GM12864 (cell line): ENCODE data around the gene FMN2.
"Not testable (repeated sequence)": the region's sequence is repeated elsewhere in the genome, so short reads cannot be mapped to it uniquely, and the experiment has no call there.

Experiments
- DNase-seq: peaks from one replicate; pipeline ENCODE4 v3.0.0-alpha.2; 2011; ENCODE audit warnings: low read depth
- H3K4me3 ChIP-seq: 2 replicates; pipeline ENCODE4 v1.5.1; 2011; ENCODE audit warnings: mild to moderate bottlenecking, low read depth, low read length, control low read depth
- TF ChIP-seq, protein P1 (sequence below): IDR thresholded peaks from 2 replicates; pipeline ENCODE4 v1.5.1; 2011; ENCODE audit warnings: low read depth, mild to moderate bottlenecking, moderate library complexity, low read length, control low read depth, inconsistent platforms; ENCODE audit errors: missing control alignments

Gene FMN2

DNA sequence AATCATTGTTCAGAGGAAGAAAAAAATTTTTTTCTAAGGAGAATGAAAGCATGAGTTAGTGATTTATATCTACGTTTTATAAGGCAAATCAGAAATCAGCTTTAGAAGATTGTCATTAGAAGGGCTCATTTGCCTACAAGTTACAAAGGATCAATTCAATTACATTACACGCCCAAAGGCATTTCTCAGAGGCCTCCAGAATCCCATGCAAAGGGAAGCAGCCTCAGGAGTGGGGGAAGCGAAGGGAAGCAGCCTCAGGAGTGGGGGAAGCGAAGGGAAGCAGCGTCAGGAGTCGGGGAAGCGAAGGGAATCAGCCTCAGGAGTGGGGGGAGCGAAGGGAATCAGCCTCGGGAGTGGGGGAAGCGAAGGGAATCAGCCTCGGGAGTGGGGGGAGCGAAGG is 314.1 kb downstream of the FMN2 start:
- no peak for DNase-seq
- TF ChIP-seq, protein P1, sequence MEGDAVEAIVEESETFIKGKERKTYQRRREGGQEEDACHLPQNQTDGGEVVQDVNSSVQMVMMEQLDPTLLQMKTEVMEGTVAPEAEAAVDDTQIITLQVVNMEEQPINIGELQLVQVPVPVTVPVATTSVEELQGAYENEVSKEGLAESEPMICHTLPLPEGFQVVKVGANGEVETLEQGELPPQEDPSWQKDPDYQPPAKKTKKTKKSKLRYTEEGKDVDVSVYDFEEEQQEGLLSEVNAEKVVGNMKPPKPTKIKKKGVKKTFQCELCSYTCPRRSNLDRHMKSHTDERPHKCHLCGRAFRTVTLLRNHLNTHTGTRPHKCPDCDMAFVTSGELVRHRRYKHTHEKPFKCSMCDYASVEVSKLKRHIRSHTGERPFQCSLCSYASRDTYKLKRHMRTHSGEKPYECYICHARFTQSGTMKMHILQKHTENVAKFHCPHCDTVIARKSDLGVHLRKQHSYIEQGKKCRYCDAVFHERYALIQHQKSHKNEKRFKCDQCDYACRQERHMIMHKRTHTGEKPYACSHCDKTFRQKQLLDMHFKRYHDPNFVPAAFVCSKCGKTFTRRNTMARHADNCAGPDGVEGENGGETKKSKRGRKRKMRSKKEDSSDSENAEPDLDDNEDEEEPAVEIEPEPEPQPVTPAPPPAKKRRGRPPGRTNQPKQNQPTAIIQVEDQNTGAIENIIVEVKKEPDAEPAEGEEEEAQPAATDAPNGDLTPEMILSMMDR, result no peak
- no peak overlapping the region for H3K4me3 ChIP-seq

DNA sequence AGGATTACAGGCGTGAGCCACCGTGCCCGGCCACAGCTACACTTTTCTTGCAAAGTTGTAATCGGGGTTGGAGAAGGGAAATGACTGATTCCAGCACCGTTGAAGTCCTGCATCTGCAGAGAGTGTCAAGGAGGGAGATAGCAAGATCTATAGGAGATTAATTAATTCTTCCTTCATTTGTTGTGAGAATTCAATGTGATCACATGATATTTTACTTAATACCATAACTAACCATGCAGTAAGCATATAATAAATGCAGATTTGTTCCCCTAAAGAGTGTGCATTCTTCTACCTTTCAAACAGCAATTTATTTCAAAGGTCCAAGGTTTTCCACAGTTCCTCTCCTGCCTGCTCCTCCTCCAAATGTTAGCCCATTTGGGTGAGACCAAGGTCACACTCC is 315.7 kb downstream of the FMN2 start:
- no peak for DNase-seq
- TF ChIP-seq, protein P1, result no peak
- no peak overlapping the region for H3K4me3 ChIP-seq

DNA sequence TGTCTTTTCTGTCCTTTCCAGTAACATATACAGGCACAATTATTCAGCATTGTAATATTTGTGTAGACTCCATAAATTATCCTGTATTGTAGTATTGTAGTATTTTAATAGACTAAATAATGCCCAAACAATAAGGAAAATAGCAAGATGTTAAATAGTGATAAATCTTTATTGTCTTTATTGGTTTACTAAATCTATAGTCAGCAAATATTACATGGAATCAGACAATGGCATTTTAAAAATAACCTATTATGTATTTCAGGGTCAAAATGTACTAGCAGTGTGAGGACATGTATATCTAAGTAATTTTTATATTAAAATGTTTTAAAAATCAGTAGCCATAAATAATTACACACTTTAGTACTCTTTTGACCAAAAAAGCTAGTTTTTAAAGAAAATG is 317.9 kb downstream of the FMN2 start:
- no peak for DNase-seq
- TF ChIP-seq, protein P1, result no peak
- no peak overlapping the region for H3K4me3 ChIP-seq

DNA sequence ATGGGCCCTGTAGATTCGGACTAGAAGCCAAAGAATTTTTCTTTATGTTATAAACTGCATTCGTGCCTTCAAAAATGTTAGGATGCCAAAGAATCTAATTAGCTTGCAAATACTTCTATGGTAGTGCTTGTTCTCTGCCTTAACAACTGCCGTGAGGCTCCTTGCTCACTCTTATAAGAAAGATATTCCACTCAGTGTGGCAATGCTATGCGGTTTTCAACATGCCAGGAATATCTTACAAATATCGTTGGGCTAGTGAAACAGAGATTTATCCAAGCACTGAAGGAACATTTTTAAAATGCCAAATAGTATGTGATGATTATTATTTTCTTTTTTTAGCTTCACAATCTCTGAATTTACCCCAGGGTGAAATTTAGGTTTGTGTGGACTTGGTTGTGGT is 322.0 kb downstream of the FMN2 start:
- TF ChIP-seq, protein P1, result no peak
- no peak for DNase-seq
- H3K4me3 ChIP-seq, result no peak overlapping the region

DNA sequence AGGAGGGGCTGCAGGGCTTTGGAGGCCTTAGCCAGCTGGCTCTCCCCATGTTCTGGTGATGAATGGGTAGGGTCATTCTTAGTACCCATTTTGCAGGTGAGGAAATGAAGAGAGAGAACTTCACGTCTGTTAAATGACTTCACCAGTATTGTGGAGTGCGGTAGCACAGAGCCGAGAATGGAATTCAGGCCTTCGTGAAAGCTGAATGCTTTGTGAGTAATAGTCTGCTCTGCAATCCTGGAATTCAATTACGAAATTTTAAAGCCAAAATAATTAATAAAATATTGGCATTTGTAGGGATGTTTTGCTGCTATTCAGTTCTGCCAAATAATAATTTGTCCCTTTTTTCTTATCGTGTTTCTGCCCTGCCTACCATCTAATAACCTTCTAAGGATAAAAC is 322.6 kb downstream of the FMN2 start:
- TF ChIP-seq, protein P1, result no peak
- H3K4me3 ChIP-seq, result no peak overlapping the region
- DNase-seq, result no peak

DNA sequence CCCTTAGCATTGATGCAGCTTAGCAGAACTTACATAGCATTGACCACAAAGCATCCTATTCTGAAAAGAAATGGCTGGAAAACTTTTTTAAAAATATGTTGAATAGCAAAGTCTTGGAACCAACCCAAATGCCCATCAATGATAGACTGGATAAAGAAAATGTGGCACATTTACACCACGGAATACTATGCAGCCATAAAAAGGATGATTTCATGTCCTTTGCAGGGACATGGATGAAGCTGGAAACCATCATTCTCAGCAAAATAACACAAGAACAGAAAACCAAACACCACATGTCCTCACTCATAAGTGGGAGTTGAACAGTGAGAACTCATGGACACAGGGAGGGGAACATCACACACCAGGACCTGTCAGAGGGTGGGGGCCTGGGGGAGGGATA is 323.3 kb downstream of the FMN2 start:
- H3K4me3 ChIP-seq, DNase-seq: not testable (repeated sequence)

DNA sequence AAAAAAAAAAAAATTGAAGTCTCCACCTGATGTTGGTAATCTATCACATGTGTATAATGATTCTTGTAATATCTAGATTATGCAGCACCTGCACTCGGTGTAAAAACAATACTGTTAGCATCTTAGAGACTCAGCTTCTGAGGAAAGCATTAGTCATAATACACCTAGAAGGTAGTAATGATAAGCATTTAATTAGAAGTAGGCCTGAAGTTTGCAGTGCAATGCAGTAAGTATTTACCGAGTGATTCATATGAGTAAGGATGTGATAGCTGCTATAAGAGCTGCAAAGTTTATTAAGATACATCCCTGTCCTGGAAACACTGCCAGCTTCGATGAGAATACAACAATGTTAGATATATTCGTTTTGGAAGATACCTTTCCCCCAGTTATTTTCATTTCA is 323.8 kb downstream of the FMN2 start:
- H3K4me3 ChIP-seq, result no peak overlapping the region
- TF ChIP-seq, protein P1, result no peak
- DNase-seq, result no peak

DNA sequence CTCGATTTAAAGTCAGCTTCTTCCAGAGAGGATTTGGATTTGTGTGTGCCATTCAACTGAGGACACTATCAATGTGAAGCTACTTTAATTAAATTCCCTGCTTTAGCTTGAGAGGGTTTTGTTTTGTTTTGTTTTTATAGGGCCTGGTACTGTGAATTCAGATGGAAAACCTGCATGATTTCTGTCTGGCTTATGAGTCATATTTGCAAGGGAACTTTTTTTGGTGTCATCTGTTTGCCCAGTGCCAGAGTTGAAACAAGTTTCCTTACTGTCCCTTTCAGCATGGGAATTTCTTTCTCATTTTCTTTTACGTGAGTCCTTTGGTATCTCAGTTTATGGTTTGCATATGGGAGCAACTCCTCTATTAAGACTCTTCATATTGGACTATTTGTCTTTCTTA is 325.6 kb downstream of the FMN2 start:
- TF ChIP-seq, protein P1, result no peak
- DNase-seq, result no peak
- no peak overlapping the region for H3K4me3 ChIP-seq
